HepG2 (cell line): ENCODE results near the gene TUBGCP5. TPM values are rescaled to one million over a fixed set of nuclear protein-coding genes. Genes with fewer than 3 reads are reported as not detected.

Experiments
- CENPX ChIP-seq: sonication (generic); formaldehyde crosslinking; IDR thresholded peaks from 2 replicates; pipeline ENCODE4 v1.9.0; 2021; ENCODE audit warnings: mild to moderate bottlenecking, missing genetic modification reagents, moderate library complexity
- GFI1 ChIP-seq: sonication (generic); formaldehyde crosslinking; IDR thresholded peaks from 2 replicates; pipeline ENCODE4 v1.5.0; 2020; ENCODE audit warnings: missing genetic modification reagents, mild to moderate bottlenecking, borderline replicate concordance
- HOXA5 ChIP-seq: sonication (generic); formaldehyde crosslinking; IDR thresholded peaks from 2 replicates; pipeline ENCODE4 v1.4.0; 2020; ENCODE audit warnings: missing genetic modification reagents
- MAFG ChIP-seq: sonication (generic); formaldehyde crosslinking; IDR thresholded peaks from 2 replicates; pipeline ENCODE4 v1.5.1; 2020; ENCODE audit warnings: mild to moderate bottlenecking, missing genetic modification reagents
- MBNL3 ChIP-seq: fragments of 250-450 bp; sonication (Bioruptor Pico); conservative IDR thresholded peaks from 2 replicates; pipeline ENCODE4 v1.8.0; 2022; ENCODE audit warnings: mild to moderate bottlenecking, inconsistent platforms
- NBN ChIP-seq: fragments of 450-650 bp; conservative IDR thresholded peaks from 2 replicates; pipeline ENCODE4 v1.6.1; 2017
- NKX3-1 ChIP-seq: sonication (generic); formaldehyde crosslinking; IDR thresholded peaks from 2 replicates; pipeline ENCODE4 v1.5.0; 2020; ENCODE audit warnings: missing genetic modification reagents
- POLR2G ChIP-seq: fragments of 200-400 bp; formaldehyde crosslinking; IDR thresholded peaks from 2 replicates; pipeline ENCODE4 v1.6.1; 2018; ENCODE audit warnings: mild to moderate bottlenecking, low read depth, low read length, moderate library complexity
- XRCC5 ChIP-seq: fragments of 200-400 bp; formaldehyde crosslinking; optimal IDR thresholded peaks from 2 replicates; pipeline ENCODE3; 2017; ENCODE audit warnings: mild to moderate bottlenecking, low read length
- ZNF205 ChIP-seq: IDR thresholded peaks from 2 replicates; pipeline ENCODE4 v1.6.1; 2018; ENCODE audit warnings: missing biosample characterization, missing genetic modification reagents
- ZNF296 ChIP-seq: sonication (generic); formaldehyde crosslinking; conservative IDR thresholded peaks from 2 replicates; pipeline ENCODE4 v1.5.0; 2020; ENCODE audit warnings: mild to moderate bottlenecking, missing genetic modification reagents
- ZNF552 ChIP-seq: sonication (generic); formaldehyde crosslinking; IDR thresholded peaks from 2 replicates; pipeline ENCODE4 v1.9.0; 2022; ENCODE audit warnings: missing genetic modification reagents, mild to moderate bottlenecking, borderline replicate concordance
- ZNF674 ChIP-seq: sonication (generic); formaldehyde crosslinking; IDR thresholded peaks from 2 replicates; pipeline ENCODE4 v1.5.0; 2020; ENCODE audit warnings: low read depth, mild to moderate bottlenecking, missing genetic modification reagents
- polyA plus RNA-seq, 8 experiments: library from polyadenylated mRNA; depleted of rRNA in 3 of 8; stranded (reverse) in 7 of 8; unstranded in 1 of 8; fragments of >200 nt; fragmentation: Illumina TruSeq in 4 of 8; extraction: Trizol in 4 of 8; gene quantifications; 2 replicates each; pipeline versions ENCODE4 v1.2.1 to v1.2.3, GENCODE V29; 2011 to 2016; ENCODE audit warnings: low read depth in 4 of 8, missing spikeins in 1 of 8, mixed read lengths in 1 of 8; ENCODE audit not compliant: insufficient read depth in 1 of 8
- total RNA-seq, 5 experiments: library from RNA; depleted of rRNA; stranded (reverse); fragments of >200 nt; fragmentation: Illumina TruSeq; extraction: Trizol; gene quantifications; 2 replicates each; pipeline ENCODE4 v1.2.3, GENCODE V29; 2016; ENCODE audit warnings: low read depth in 1 of 5
- TF ChIP-seq, protein P1 (sequence below): sonication (generic); formaldehyde crosslinking; IDR thresholded peaks from 2 replicates; pipeline ENCODE4 v1.9.0; 2021; ENCODE audit warnings: missing genetic modification reagents, borderline replicate concordance
- TF ChIP-seq, protein P2 (sequence below): sonication (generic); formaldehyde crosslinking; IDR thresholded peaks from 2 replicates; pipeline ENCODE4 v1.8.1; 2023; ENCODE audit warnings: mild to moderate bottlenecking, moderate library complexity, missing genetic modification reagents
- TF ChIP-seq, protein P3 (sequence below): sonication (generic); formaldehyde crosslinking; conservative IDR thresholded peaks from 2 replicates; pipeline ENCODE4 v1.4.0; 2020; ENCODE audit warnings: mild to moderate bottlenecking, missing genetic modification reagents, moderate library complexity
- TF ChIP-seq, protein P4 (sequence below): sonication (generic); formaldehyde crosslinking; IDR thresholded peaks from 2 replicates; pipeline ENCODE4 v1.4.0; 2020; ENCODE audit warnings: missing genetic modification reagents, borderline replicate concordance

Gene TUBGCP5
- total and polyA plus RNA-seq, 2 of the 13 experiments (the other 11 are each of a cell fraction or from before 2014, with no cell fraction given), result 7.2 to 25.0 TPM

DNA sequence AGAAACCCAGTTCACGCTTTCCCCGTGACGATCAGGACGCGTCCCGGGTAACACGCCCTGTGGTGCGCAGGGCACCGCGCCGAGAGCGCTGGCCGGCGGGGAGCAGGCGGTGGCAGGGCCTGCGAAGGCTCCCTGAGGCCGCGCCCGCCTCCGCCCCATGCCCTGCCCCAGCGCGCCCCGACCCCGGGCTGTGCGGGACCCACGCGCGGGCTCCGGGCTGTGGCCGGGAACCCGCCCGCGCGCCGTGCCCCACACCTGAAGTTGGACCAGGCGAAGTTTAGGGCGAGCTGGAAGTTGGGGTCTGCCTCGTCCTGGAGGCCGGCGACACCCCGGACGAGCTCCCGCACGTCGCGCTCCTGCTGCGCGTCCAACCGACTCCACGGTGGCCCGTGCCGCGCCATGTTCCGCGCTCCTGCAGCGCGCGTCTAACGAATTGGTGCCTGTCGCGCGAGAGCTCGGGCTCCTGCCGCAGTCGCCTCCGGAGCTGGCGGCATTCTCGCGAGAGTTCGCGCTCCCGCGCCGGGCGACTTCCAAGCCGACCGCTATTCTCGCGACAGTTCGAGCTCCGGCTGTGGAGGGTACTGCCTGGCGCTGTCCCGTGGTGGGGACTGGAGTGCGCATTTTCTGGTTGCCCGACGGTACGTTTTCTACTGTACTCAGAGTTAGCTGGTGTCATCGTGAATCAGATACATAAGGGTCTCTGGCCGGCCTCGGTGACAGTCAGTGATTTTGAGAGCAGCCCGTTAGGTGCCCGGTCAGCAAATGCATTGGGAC, at the start of gene TUBGCP5 (continued):
- TF ChIP-seq, protein P1, sequence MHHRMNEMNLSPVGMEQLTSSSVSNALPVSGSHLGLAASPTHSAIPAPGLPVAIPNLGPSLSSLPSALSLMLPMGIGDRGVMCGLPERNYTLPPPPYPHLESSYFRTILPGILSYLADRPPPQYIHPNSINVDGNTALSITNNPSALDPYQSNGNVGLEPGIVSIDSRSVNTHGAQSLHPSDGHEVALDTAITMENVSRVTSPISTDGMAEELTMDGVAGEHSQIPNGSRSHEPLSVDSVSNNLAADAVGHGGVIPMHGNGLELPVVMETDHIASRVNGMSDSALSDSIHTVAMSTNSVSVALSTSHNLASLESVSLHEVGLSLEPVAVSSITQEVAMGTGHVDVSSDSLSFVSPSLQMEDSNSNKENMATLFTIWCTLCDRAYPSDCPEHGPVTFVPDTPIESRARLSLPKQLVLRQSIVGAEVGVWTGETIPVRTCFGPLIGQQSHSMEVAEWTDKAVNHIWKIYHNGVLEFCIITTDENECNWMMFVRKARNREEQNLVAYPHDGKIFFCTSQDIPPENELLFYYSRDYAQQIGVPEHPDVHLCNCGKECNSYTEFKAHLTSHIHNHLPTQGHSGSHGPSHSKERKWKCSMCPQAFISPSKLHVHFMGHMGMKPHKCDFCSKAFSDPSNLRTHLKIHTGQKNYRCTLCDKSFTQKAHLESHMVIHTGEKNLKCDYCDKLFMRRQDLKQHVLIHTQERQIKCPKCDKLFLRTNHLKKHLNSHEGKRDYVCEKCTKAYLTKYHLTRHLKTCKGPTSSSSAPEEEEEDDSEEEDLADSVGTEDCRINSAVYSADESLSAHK (CRISPR knock-in tag), result 0 out of 2 replicates have a peak, but pooled peaks have one; percentile 28
- TF ChIP-seq XRCC5 (peak; percentile 42), ZNF205 (CRISPR knock-in tag) (peak; percentile 70; the same call in 1 of the 2 replicates), ZNF296 (CRISPR knock-in tag) (no peak), POLR2G (peak; percentile 97), CENPX (CRISPR knock-in tag) (no peak), MBNL3 (CRISPR knock-in tag) (no peak), NBN (no peak), ZNF674 (CRISPR knock-in tag) (no peak), GFI1 (CRISPR knock-in tag) (0 out of 2 replicates have a peak, but pooled peaks have one; percentile 37), ZNF552 (CRISPR knock-in tag) (no peak), MAFG (CRISPR knock-in tag) (no peak), NKX3-1 (CRISPR knock-in tag) (no peak), HOXA5 (CRISPR knock-in tag) (peak; percentile 52; the same call in 1 of the 2 replicates)
- TF ChIP-seq, protein P2, sequence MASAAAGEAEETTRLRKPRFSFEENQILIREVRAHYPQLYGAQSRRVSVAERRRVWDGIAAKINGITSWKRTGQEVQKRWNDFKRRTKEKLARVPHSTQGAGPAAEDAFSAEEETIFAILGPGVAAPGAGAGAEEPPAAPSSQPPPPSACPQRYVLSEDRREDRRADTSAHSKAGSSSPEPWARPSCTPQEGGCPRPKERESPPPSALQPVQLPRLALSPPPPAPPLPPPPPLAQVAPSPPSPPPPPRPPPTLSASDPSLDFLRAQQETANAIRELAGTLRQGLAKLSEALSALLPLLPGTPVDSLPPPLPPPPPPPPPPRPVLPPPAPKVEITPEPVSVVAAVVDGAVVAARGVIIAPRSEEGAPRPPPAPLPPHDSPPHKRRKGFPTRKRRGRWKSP (CRISPR knock-in tag), result peak; percentile 83
- TF ChIP-seq, protein P3, sequence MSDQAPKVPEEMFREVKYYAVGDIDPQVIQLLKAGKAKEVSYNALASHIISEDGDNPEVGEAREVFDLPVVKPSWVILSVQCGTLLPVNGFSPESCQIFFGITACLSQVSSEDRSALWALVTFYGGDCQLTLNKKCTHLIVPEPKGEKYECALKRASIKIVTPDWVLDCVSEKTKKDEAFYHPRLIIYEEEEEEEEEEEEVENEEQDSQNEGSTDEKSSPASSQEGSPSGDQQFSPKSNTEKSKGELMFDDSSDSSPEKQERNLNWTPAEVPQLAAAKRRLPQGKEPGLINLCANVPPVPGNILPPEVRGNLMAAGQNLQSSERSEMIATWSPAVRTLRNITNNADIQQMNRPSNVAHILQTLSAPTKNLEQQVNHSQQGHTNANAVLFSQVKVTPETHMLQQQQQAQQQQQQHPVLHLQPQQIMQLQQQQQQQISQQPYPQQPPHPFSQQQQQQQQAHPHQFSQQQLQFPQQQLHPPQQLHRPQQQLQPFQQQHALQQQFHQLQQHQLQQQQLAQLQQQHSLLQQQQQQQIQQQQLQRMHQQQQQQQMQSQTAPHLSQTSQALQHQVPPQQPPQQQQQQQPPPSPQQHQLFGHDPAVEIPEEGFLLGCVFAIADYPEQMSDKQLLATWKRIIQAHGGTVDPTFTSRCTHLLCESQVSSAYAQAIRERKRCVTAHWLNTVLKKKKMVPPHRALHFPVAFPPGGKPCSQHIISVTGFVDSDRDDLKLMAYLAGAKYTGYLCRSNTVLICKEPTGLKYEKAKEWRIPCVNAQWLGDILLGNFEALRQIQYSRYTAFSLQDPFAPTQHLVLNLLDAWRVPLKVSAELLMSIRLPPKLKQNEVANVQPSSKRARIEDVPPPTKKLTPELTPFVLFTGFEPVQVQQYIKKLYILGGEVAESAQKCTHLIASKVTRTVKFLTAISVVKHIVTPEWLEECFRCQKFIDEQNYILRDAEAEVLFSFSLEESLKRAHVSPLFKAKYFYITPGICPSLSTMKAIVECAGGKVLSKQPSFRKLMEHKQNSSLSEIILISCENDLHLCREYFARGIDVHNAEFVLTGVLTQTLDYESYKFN (CRISPR knock-in tag), result 0 out of 2 replicates have a peak, but pooled peaks have one; percentile 26
- TF ChIP-seq, protein P4, sequence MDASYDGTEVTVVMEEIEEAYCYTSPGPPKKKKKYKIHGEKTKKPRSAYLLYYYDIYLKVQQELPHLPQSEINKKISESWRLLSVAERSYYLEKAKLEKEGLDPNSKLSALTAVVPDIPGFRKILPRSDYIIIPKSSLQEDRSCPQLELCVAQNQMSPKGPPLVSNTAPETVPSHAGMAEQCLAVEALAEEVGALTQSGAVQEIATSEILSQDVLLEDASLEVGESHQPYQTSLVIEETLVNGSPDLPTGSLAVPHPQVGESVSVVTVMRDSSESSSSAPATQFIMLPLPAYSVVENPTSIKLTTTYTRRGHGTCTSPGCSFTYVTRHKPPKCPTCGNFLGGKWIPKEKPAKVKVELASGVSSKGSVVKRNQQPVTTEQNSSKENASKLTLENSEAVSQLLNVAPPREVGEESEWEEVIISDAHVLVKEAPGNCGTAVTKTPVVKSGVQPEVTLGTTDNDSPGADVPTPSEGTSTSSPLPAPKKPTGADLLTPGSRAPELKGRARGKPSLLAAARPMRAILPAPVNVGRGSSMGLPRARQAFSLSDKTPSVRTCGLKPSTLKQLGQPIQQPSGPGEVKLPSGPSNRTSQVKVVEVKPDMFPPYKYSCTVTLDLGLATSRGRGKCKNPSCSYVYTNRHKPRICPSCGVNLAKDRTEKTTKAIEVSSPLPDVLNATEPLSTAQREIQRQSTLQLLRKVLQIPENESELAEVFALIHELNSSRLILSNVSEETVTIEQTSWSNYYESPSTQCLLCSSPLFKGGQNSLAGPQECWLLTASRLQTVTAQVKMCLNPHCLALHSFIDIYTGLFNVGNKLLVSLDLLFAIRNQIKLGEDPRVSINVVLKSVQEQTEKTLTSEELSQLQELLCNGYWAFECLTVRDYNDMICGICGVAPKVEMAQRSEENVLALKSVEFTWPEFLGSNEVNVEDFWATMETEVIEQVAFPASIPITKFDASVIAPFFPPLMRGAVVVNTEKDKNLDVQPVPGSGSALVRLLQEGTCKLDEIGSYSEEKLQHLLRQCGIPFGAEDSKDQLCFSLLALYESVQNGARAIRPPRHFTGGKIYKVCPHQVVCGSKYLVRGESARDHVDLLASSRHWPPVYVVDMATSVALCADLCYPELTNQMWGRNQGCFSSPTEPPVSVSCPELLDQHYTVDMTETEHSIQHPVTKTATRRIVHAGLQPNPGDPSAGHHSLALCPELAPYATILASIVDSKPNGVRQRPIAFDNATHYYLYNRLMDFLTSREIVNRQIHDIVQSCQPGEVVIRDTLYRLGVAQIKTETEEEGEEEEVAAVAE (CRISPR knock-in tag), result peak; percentile 32; the same call in 1 of the 2 replicates
